SK-N-MC (cell line): ENCODE measurements around the gene ASRGL1.

Experiments used
- EZH2 ChIP-seq: fragments of 200-600 bp; sonication (generic); IDR thresholded peaks from one replicate; pipeline ENCODE4 v1.6.1; 2017; ENCODE audit warnings: antibody characterized with exemption
- FOXP2 ChIP-seq: optimal IDR thresholded peaks from 2 replicates; pipeline ENCODE3; 2011; ENCODE audit warnings: mild to moderate bottlenecking, moderate library complexity; ENCODE audit not compliant: insufficient read depth; ENCODE audit errors: extremely low read length, control extremely low read depth
- POLR2AphosphoS5 ChIP-seq: IDR thresholded peaks from 2 replicates; pipeline ENCODE4 v1.6.1; 2012; ENCODE audit warnings: mild to moderate bottlenecking, low read depth, low read length, borderline replicate concordance

GRCh38 chr11:62402226-62402959 lies 65.1 kb downstream of the ASRGL1 start:
- TF ChIP-seq EZH2 (no peak), POLR2AphosphoS5 (no peak), FOXP2 (no peak)
